K562 (cell line): Measurements from ENCODE around the gene EEPD1. TPM values are rescaled to one million over a fixed set of nuclear protein-coding genes. Genes with fewer than 3 reads are reported as not detected.

Source experiments
- ATAC-seq: fragments of 200-7000 bp; cut with Tn5 transposase; 3 replicates; pipeline ENCODE4 v1.9.1; 2020; ENCODE audit warnings: moderate library complexity
- BruUV-seq: library from RNA; stranded (reverse); fragments of 400-500 nt; replicated peaks from 2 replicates; lab custom pipeline; 2021; lab: Mats Ljungman, UMichigan
- CTCF ChIA-PET: fragments of 300-600 bp; formaldehyde crosslinking; extraction: SDS; loops from one replicate; lab custom pipeline; 2021; ENCODE audit warnings: low intra/inter-chr PET ratio; lab: Yijun Ruan, JAX
- POLR2A ChIA-PET: fragments of 300-600, 350-650 bp; sonication (Branson Sonifier 250); formaldehyde crosslinking; extraction: SDS; loops from one replicate; lab custom pipeline; 2021; ENCODE audit warnings: antibody characterized with exemption, inconsistent platforms; lab: Yijun Ruan, JAX
- DNase-seq, 4 experiments: peaks; one replicate each; pipeline versions ENCODE4 v3.0.0 to v3.0.0-alpha.2; 2011 to 2018; ENCODE audit warnings: low spot score in 3 of 4, mixed read lengths in 3 of 4; ENCODE audit errors: extremely low read depth in 1 of 4
- FAIRE-seq: peaks from 2 replicates; lab custom pipeline; 2011; peaks lifted over from hg19 to GRCh38; lab: Jason Lieb, UNC
- H2AFZ ChIP-seq: 2 replicates; pipeline ENCODE4 v1.6.0; 2011; ENCODE audit warnings: low read depth, low read length, control low read depth, inconsistent platforms
- H3K27ac ChIP-seq: fragments of 200-600 bp; 3 replicates; pipeline ENCODE4 v1.8.0; 2011; ENCODE audit warnings: low read depth, mild to moderate bottlenecking, control low read depth, inconsistent platforms, low read length, moderate library complexity, mixed read lengths; ENCODE audit errors: extremely low read depth
- H3K27me3 ChIP-seq, 2 experiments: fragments of 300-600 bp in 1 of 2; 2 replicates in 1 of 2; 3 replicates in 1 of 2; pipeline versions ENCODE4 v1.6.0 to v1.8.0; 2011; ENCODE audit warnings: inconsistent platforms in 2 of 2, low read length in 2 of 2, mild to moderate bottlenecking in 1 of 2, mixed read lengths in 1 of 2, moderate library complexity in 1 of 2; ENCODE audit not compliant: control insufficient read depth in 2 of 2, insufficient read depth in 2 of 2
- H3K36me3 ChIP-seq: fragments of 300-600 bp; 3 replicates; pipeline ENCODE4 v1.8.0; 2011; ENCODE audit warnings: mild to moderate bottlenecking, low read length, inconsistent platforms; ENCODE audit not compliant: control insufficient read depth, insufficient read depth
- H3K4me1 ChIP-seq, 2 experiments: fragments of 200-600 bp in 1 of 2; replicated peaks in 1 of 2; 2 replicates in 1 of 2; 3 replicates in 1 of 2; pipeline versions ENCODE4 v1.5.1 to v1.8.0; 2011; ENCODE audit warnings: inconsistent platforms in 2 of 2, low read length in 2 of 2, mild to moderate bottlenecking in 1 of 2, mixed read lengths in 1 of 2, moderate library complexity in 1 of 2; ENCODE audit not compliant: control insufficient read depth in 2 of 2, insufficient read depth in 2 of 2
- H3K4me2 ChIP-seq: 2 replicates; pipeline ENCODE4 v1.6.1; 2011; ENCODE audit warnings: low read length, control low read depth, inconsistent platforms, mixed read lengths; ENCODE audit not compliant: insufficient read depth
- H3K4me3 ChIP-seq: fragments of 200-600 bp; sonication (generic), shearing (Covaris generic); 2 replicates; pipeline ENCODE4 v1.5.1; 2016; ENCODE audit warnings: control low read depth, inconsistent platforms
- H3K79me2 ChIP-seq: fragments of 200-600 bp; 3 replicates; pipeline ENCODE4 v1.8.0; 2011; ENCODE audit warnings: low read length, inconsistent platforms; ENCODE audit not compliant: control insufficient read depth, insufficient read depth
- H3K9ac ChIP-seq, 2 experiments: 2 replicates each; pipeline versions ENCODE4 v1.6.0 to v1.6.1; 2011; ENCODE audit warnings: low read depth in 2 of 2, low read length in 2 of 2, control low read depth in 1 of 2, inconsistent platforms in 1 of 2, mild to moderate bottlenecking in 1 of 2, mixed read lengths in 1 of 2; ENCODE audit not compliant: insufficient read depth in 1 of 2
- H3K9me1 ChIP-seq: one replicate; pipeline ENCODE4 v1.6.0; 2011; ENCODE audit warnings: inconsistent platforms, mild to moderate bottlenecking, low read length, moderate library complexity; ENCODE audit not compliant: control insufficient read depth, insufficient read depth
- H3K9me3 ChIP-seq: replicated peaks from 2 replicates; pipeline ENCODE4 v1.5.1; 2011; ENCODE audit warnings: low read depth, low read length, inconsistent platforms; ENCODE audit not compliant: control insufficient read depth, insufficient read depth
- H4K20me1 ChIP-seq: replicated peaks from 2 replicates; pipeline ENCODE4 v1.6.1; 2011; ENCODE audit warnings: low read length, inconsistent platforms, mixed read lengths; ENCODE audit not compliant: control insufficient read depth, insufficient read depth
- CBX5 ChIP-seq: IDR thresholded peaks from 2 replicates; pipeline ENCODE4 v1.6.1; 2014; ENCODE audit warnings: low read depth, borderline replicate concordance
- CREB3L1 ChIP-seq: fragments of 450-650 bp; IDR thresholded peaks from 2 replicates; pipeline ENCODE4 v1.6.1; 2014; ENCODE audit warnings: low read depth, mild to moderate bottlenecking, moderate library complexity, borderline replicate concordance
- DDX20 ChIP-seq: fragments of 450-650 bp; IDR thresholded peaks from 2 replicates; pipeline ENCODE4 v1.6.1; 2016; ENCODE audit warnings: missing genetic modification characterization, low read depth, mild to moderate bottlenecking, missing compliant biosample characterization, moderate library complexity
- NONO ChIP-seq, 2 experiments: fragments of 200-400 bp in 1 of 2; fragments of 450-650 bp in 1 of 2; formaldehyde crosslinking in 1 of 2; IDR thresholded peaks; 2 replicates each; pipeline ENCODE4 v1.6.1; 2017; ENCODE audit warnings: low read depth in 2 of 2, mild to moderate bottlenecking in 2 of 2, moderate library complexity in 2 of 2, low read length in 1 of 2
- RFX5 ChIP-seq: IDR thresholded peaks from 2 replicates; pipeline ENCODE4 v1.6.1; 2011; ENCODE audit warnings: low read depth, mild to moderate bottlenecking, improper control_type of control experiment, low read length
- SPI1 ChIP-seq: IDR thresholded peaks from 2 replicates; pipeline ENCODE4 v1.6.1; 2011; ENCODE audit warnings: low read depth, low read length, control low read depth, borderline replicate concordance
- SREBF1 ChIP-seq: fragments of 150-350 bp; IDR thresholded peaks from 2 replicates; pipeline ENCODE4 v1.6.1; 2014; ENCODE audit warnings: antibody characterized with exemption, low read depth, low read length, borderline replicate concordance
- TAF15 ChIP-seq: fragments of 200-400 bp; formaldehyde crosslinking; IDR thresholded peaks from 2 replicates; pipeline ENCODE4 v1.6.1; 2017; ENCODE audit warnings: mild to moderate bottlenecking, low read depth, low read length, moderate library complexity
- XRCC4 ChIP-seq: IDR thresholded peaks from one replicate; pipeline ENCODE4 v1.6.1; 2011; ENCODE audit not compliant: insufficient read depth, insufficient read length; ENCODE audit errors: extremely low read depth
- ZNF174 ChIP-seq: fragments of 250-450 bp; sonication (Bioruptor Pico); IDR thresholded peaks from 2 replicates; pipeline ENCODE4 v1.4.0; 2020; ENCODE audit warnings: mild to moderate bottlenecking
- ZNF778 ChIP-seq: fragments of 450-650 bp; formaldehyde crosslinking; IDR thresholded peaks from 2 replicates; pipeline ENCODE4 v1.4.0; 2020; ENCODE audit warnings: mild to moderate bottlenecking, moderate library complexity
- in situ Hi-C: fragments of 300-500 bp; cut with MboI; formaldehyde crosslinking; loops from 4 replicates; pipeline ENCODE4 v1.15.0; 2018; ENCODE audit warnings: inconsistent platforms, mixed read lengths
- intact Hi-C: fragments of 100-400 bp; cut with micrococcal nuclease; formaldehyde crosslinking; loops from 2 replicates; pipeline ENCODE4 v1.14.2; 2022
- polyA plus RNA-seq, 8 experiments: library from polyadenylated mRNA; depleted of rRNA in 4 of 8; stranded (reverse) in 5 of 8; unstranded in 3 of 8; fragments of >200 nt; fragmentation: Nextera tagmentation in 2 of 8; fragmentation: Illumina TruSeq in 1 of 8; extraction: Ambion mirVana in 2 of 8; extraction: Trizol in 1 of 8; gene quantifications; 2 replicates each; pipeline versions ENCODE4 v1.2.1 to v1.2.3, GENCODE V29; 2011 to 2014; ENCODE audit warnings: inconsistent platforms in 1 of 8, missing spikeins in 1 of 8
- total RNA-seq, 7 experiments: library from RNA; depleted of rRNA in 6 of 7; stranded (reverse); fragments of >200 nt in 6 of 7; fragmentation: Illumina TruSeq in 2 of 7; extraction: Trizol in 2 of 7; gene quantifications; 2 replicates each; pipeline versions ENCODE4 v1.2.1 to v1.2.3, GENCODE V29; 2011 to 2021; ENCODE audit warnings: low replicate concordance in 1 of 7

The EEPD1 gene
- total and polyA plus RNA-seq, 9 of the 15 experiments (the other 6 are each of a cell fraction or from before 2014, with no cell fraction given), result 0.01 to 1.5 (median 0.74) TPM; not detected in 1

GRCh38 chr7:36223851-36224250, 70.8 kb downstream of the EEPD1 start:
- H3K9ac ChIP-seq, result no peak overlapping the region
- FAIRE-seq, result no peak
- H3K27ac ChIP-seq, result no peak overlapping the region
- DNase-seq, result no peak
- no peaks in the 10 kb centered on the region for H4K20me1 ChIP-seq
- H3K9me1 ChIP-seq, result no peaks in the 10 kb centered on the region
- H3K9me3 ChIP-seq, result no peaks in the 10 kb centered on the region
- no peak overlapping the region for H2AFZ ChIP-seq
- BruUV-seq, result no TSS peak
- H3K36me3 ChIP-seq, result no peaks in the 10 kb centered on the region
- intact Hi-C loops, result no loop called here
- no peak overlapping the region for H3K4me2 ChIP-seq
- H3K79me2 ChIP-seq, result no peaks in the 10 kb centered on the region
- H3K4me1 ChIP-seq, result no peaks in the 10 kb centered on the region
- H3K27me3 ChIP-seq, result peaks cover 18 to 29% of the 10 kb centered on the region in 2 experiments; a peak in 3 of 5 replicates
- POLR2A ChIA-PET, result no interaction called here
- CTCF ChIA-PET, result no interaction called here
- TF ChIP-seq ZNF778 (CRISPR knock-in tag), result no peak
- TF ChIP-seq TAF15, result no peak
- TF ChIP-seq CBX5, result no peak
- no peak for TF ChIP-seq ZNF174 (CRISPR knock-in tag)
- no peak for TF ChIP-seq SREBF1
- TF ChIP-seq CREB3L1, result no peak
- no peak for TF ChIP-seq DDX20 (tag)
- TF ChIP-seq NONO (IDR thresholded peaks at IDR 0.05; ENCODE audit: low read depth in 2 of 2, low read length in 1 of 2), result no peak
- no peak for TF ChIP-seq XRCC4
- no peak for TF ChIP-seq SPI1
- no peak for TF ChIP-seq RFX5
- in situ Hi-C loops, result no loop called here
- H3K4me3 ChIP-seq, result no peak overlapping the region
- ATAC-seq, result no peak
